ENCODE data around the gene SLC1A2. TPM values are rescaled to one million over a fixed set of nuclear protein-coding genes. Genes with fewer than 3 reads are reported as not detected.

The SLC1A2 gene
- total RNA-seq, 4 donors from 2014 or later: 1.0 to 11.5 (median 5.0) TPM

GRCh38 chr11:35403765-35404387 lies 15.5 kb downstream of the SLC1A2 start:
- Histone ChIP-seq H3K4me3 (no peak overlapping the region), H3K27me3 (no peaks in the 10 kb centered on the region), H3K36me3 (no peaks in the 10 kb centered on the region), H3K27ac (no peak overlapping the region), H3K9me3 (no peaks in the 10 kb centered on the region), H3K4me1 (no peaks in the 10 kb centered on the region)
- no peak for DNase-seq
- TF ChIP-seq POLR2A (IDR thresholded peaks at IDR 0.05): no peak
- TF ChIP-seq CTCF (IDR thresholded peaks at IDR 0.05): no peak
- intact Hi-C loops (cut with DNase I; ENCODE audit: low total_unique reads): no loop called here

DNA sequence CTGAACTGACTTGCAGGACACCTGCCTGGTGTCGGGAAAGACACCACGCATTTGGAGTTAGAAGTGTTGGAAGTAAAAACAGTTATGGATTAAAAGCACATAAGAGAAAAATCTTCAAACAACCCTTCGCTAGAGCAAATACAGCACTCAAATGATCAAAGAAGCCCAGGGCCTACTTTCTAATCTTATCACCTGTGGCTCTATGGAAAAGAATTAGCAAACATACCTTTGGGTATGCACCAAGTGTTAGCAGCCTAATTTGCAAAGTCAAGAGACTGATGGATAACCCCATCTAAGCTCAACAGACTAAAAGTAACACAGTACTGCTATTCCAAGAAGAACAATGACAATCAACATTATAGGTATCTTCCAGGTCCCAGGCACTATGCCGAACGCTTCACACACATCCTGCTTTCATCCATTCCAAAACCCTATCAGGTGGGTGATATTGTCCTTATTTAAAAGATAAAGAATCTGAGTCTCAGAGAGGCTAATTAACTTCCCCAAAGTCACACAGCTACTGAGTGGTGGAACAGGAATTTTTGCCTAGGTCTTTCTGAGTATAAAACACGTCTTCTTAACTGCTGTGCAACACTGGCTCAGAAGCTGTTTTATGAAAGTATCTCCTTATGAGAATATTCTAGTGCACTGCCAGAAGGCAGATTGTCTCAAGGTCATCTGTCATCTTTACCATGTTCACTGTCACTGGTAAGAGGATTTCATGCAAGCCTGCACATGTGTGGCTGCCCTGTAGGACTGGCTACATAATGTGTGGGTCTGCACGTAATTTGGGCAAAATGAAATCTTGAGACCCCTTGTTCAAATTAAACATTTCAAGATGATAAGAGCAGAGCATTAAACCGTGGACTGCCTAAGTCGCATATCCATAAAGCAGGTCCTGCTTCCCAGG lies 16.4 kb downstream of the SLC1A2 start:
- TF ChIP-seq CTCF (IDR thresholded peaks at IDR 0.05) (no peak), POLR2A (IDR thresholded peaks at IDR 0.05) (no peak)
- H3K27ac ChIP-seq: no peak overlapping the region
- intact Hi-C loops (cut with DNase I; ENCODE audit: low total_unique reads): no loop called here
- no peaks in the 10 kb centered on the region for H3K4me1 ChIP-seq
- no peak for DNase-seq
- no peaks in the 10 kb centered on the region for H3K36me3 ChIP-seq
- H3K9me3 ChIP-seq: no peaks in the 10 kb centered on the region
- H3K27me3 ChIP-seq: no peaks in the 10 kb centered on the region
- H3K4me3 ChIP-seq: no peak overlapping the region

DNA sequence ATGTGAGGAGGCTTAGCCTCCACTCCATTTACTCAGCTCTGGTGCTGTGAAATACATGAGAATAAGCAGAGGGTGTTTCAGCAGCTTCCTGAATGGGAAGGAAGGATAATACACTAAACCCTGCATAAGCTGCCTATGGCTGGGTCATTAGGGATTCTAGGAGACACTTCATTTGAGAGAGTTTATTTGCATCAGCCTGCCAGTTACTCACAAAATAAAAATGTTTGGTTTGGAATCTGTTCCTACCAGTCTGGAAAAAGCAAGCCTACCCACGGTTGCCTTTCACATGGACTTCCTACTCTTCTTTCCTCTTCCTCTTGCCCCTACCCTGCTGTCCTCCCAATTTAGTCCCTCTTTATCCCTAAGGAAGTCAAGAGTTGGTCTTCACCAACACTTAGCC lies 20.5 kb downstream of the SLC1A2 start:
- H3K9me3 ChIP-seq: no peaks in the 10 kb centered on the region
- no peak overlapping the region for H3K4me3 ChIP-seq
- intact Hi-C loops (cut with DNase I; ENCODE audit: low total_unique reads): no loop called here
- TF ChIP-seq CTCF (IDR thresholded peaks at IDR 0.05): no peak
- no peak for TF ChIP-seq POLR2A (IDR thresholded peaks at IDR 0.05)
- no peaks in the 10 kb centered on the region for H3K4me1 ChIP-seq
- H3K27ac ChIP-seq: no peak overlapping the region
- H3K36me3 ChIP-seq: no peaks in the 10 kb centered on the region
- DNase-seq: no peak
- no peaks in the 10 kb centered on the region for H3K27me3 ChIP-seq

GRCh38 chr11:35394941-35395340 lies 24.4 kb downstream of the SLC1A2 start:
- TF ChIP-seq CTCF (IDR thresholded peaks at IDR 0.05) (no peak), POLR2A (IDR thresholded peaks at IDR 0.05) (no peak)
- H3K4me3 ChIP-seq: no peak overlapping the region
- H3K27me3 ChIP-seq: no peaks in the 10 kb centered on the region
- no peaks in the 10 kb centered on the region for H3K36me3 ChIP-seq
- DNase-seq: no peak
- H3K27ac ChIP-seq: no peak overlapping the region
- no peaks in the 10 kb centered on the region for H3K4me1 ChIP-seq
- no peaks in the 10 kb centered on the region for H3K9me3 ChIP-seq
- intact Hi-C loops (cut with DNase I; ENCODE audit: low total_unique reads): loop anchor here (5.0 kb wide), 1 partner anchor 468 kb away; no protein-coding TSS in a partner anchor

GRCh38 chr11:35393098-35393497 lies 26.3 kb downstream of the SLC1A2 start:
- TF ChIP-seq CTCF (IDR thresholded peaks at IDR 0.05) (no peak), POLR2A (IDR thresholded peaks at IDR 0.05) (no peak)
- Histone ChIP-seq H3K27me3 (no peaks in the 10 kb centered on the region), H3K36me3 (no peaks in the 10 kb centered on the region), H3K27ac (no peak overlapping the region), H3K4me1 (no peaks in the 10 kb centered on the region), H3K9me3 (no peaks in the 10 kb centered on the region), H3K4me3 (no peak overlapping the region)
- no peak for DNase-seq
- intact Hi-C loops (cut with DNase I; ENCODE audit: low total_unique reads): loop anchor here (5.0 kb wide), 1 partner anchor 466 kb away; no protein-coding TSS in a partner anchor

All from uterus (tissue), 4 donors.